Upper lobe of left lung (tissue), 6 donors: ENCODE results near the gene DLG2. TPM values are rescaled to one million over a fixed set of nuclear protein-coding genes. Genes with fewer than 3 reads are reported as not detected.

Experiments used
- ATAC-seq, 2 donors: fragments of 200-7000 bp; cut with Tn5 transposase; one replicate each; pipeline ENCODE4 v1.9.1; 2022; ENCODE audit warnings: mild to moderate bottlenecking in 2 of 2, moderate library complexity in 2 of 2; ENCODE audit not compliant: low FRiP score in 2 of 2
- DNase-seq, 2 donors: peaks; one replicate each; pipeline ENCODE4 v3.0.0-alpha.2; 2019 to 2020
- H3K27ac ChIP-seq, 4 donors: fragments of 200-600 bp; sonication (generic); one replicate each; pipeline ENCODE4 v1.5.1; 2016 to 2019
- H3K27me3 ChIP-seq, 4 donors: fragments of 200-600 bp; sonication (generic); one replicate each; pipeline ENCODE4 v1.5.1; 2017 to 2019
- H3K36me3 ChIP-seq, 4 donors: fragments of 200-600 bp; sonication (generic); one replicate each; pipeline ENCODE4 v1.5.1; 2016 to 2019
- H3K4me1 ChIP-seq, 4 donors: fragments of 200-600 bp; sonication (generic); one replicate each; pipeline ENCODE4 v1.5.1; 2018 to 2019
- H3K4me3 ChIP-seq, 4 donors: fragments of 200-600 bp; sonication (generic); one replicate each; pipeline ENCODE4 v1.5.1; 2017 to 2019; ENCODE audit warnings: mild to moderate bottlenecking in 2 of 4, moderate library complexity in 1 of 4
- H3K9me3 ChIP-seq, 4 donors: fragments of 200-600 bp; sonication (generic); one replicate each; pipeline ENCODE4 v1.5.1; 2018 to 2019
- CTCF ChIP-seq, 6 experiments: fragments of 450-650 bp in 4 of 6; fragments of 200-600 bp in 2 of 6; sonication (generic) in 2 of 6; IDR thresholded peaks; one replicate each; pipeline ENCODE4 v1.5.1; 2016 to 2019; ENCODE audit warnings: antibody characterized with exemption in 6 of 6
- EP300 ChIP-seq, 4 donors: sonication (generic); formaldehyde crosslinking; IDR thresholded peaks; one replicate each; pipeline ENCODE4 v1.5.1; 2017; ENCODE audit warnings: antibody characterized with exemption in 4 of 4, control low read depth in 2 of 4
- POLR2A ChIP-seq, 4 donors: fragments of 450-650 bp; IDR thresholded peaks; one replicate each; pipeline ENCODE4 v1.5.1; 2016 to 2017; ENCODE audit warnings: antibody characterized with exemption in 4 of 4, mild to moderate bottlenecking in 2 of 4
- POLR2AphosphoS5 ChIP-seq, 2 donors: sonication (generic); formaldehyde crosslinking; IDR thresholded peaks; one replicate each; pipeline ENCODE4 v1.5.1; 2017; ENCODE audit warnings: antibody characterized with exemption in 2 of 2
- WGBS, 2 donors: methylation state at CpG; one replicate each; pipeline ENCODE4 v1.1.5; 2017 to 2018; 5-methylcytosine and 5-hydroxymethylcytosine counted together
- total RNA-seq, 6 donors: library from RNA; depleted of rRNA in 4 of 6; stranded (reverse); fragments of >200 nt in 4 of 6; gene quantifications; one replicate each; pipeline versions ENCODE4 v1.1.0 to v1.2.1, GENCODE V29; 2016 to 2021
- donor health status: DM: no; HTN: no; CAD: no; lungs with moderate emphysema.
- donor health status: DM: no; HTN: yes; CAD: no; lungs with severe emphysema.

The DLG2 gene
- total RNA-seq, 6 donors from 2014 or later: 3.4 to 37.7 (median 9.1) TPM

- Histone ChIP-seq H3K27ac (no peak overlapping the region), H3K27me3 (no peaks in the 10 kb centered on the region), H3K9me3 (no peaks in the 10 kb centered on the region), H3K36me3 (no peaks in the 10 kb centered on the region), H3K4me1 (no peaks in the 10 kb centered on the region), H3K4me3 (no peak overlapping the region)
- TF ChIP-seq POLR2AphosphoS5 (IDR thresholded peaks at IDR 0.05): no peak
- TF ChIP-seq CTCF (IDR thresholded peaks at IDR 0.05): no peak
- no peak for TF ChIP-seq POLR2A (IDR thresholded peaks at IDR 0.05)
- no peak for TF ChIP-seq EP300 (IDR thresholded peaks at IDR 0.05)
- no peak for ATAC-seq
- no peak for DNase-seq
- WGBS, 2 donors: 68 to 76% methylated on average over 5 of the region's 5 CpGs
Measured at GRCh38 chr11:84645988-84646694, 981.0 kb downstream of the DLG2 start.

- Histone ChIP-seq H3K4me1 (no peaks in the 10 kb centered on the region), H3K27ac (no peak overlapping the region), H3K4me3 (no peak overlapping the region), H3K36me3 (no peaks in the 10 kb centered on the region), H3K27me3 (no peaks in the 10 kb centered on the region), H3K9me3 (no peaks in the 10 kb centered on the region)
- no peak for TF ChIP-seq POLR2AphosphoS5 (IDR thresholded peaks at IDR 0.05)
- TF ChIP-seq EP300 (IDR thresholded peaks at IDR 0.05): no peak
- no peak for TF ChIP-seq POLR2A (IDR thresholded peaks at IDR 0.05)
- no peak for TF ChIP-seq CTCF (IDR thresholded peaks at IDR 0.05)
- ATAC-seq (no peak), DNase-seq (no peak)
Measured at GRCh38 chr11:84642500-84642899, 984.6 kb downstream of the DLG2 start.

GRCh38 chr11:84634309-84634708 lies 992.8 kb downstream of the DLG2 start:
- no peak for DNase-seq
- no peaks in the 10 kb centered on the region for H3K27me3 ChIP-seq
- no peak for ATAC-seq
- no peak for TF ChIP-seq POLR2AphosphoS5 (IDR thresholded peaks at IDR 0.05)
- TF ChIP-seq EP300 (IDR thresholded peaks at IDR 0.05): no peak
- TF ChIP-seq CTCF (IDR thresholded peaks at IDR 0.05): no peak
- TF ChIP-seq POLR2A (IDR thresholded peaks at IDR 0.05): no peak
- WGBS, 2 donors: 56 to 61% methylated on average over 2 of the region's 2 CpGs
- no peaks in the 10 kb centered on the region for H3K36me3 ChIP-seq
- H3K9me3 ChIP-seq: no peaks in the 10 kb centered on the region
- no peaks in the 10 kb centered on the region for H3K4me1 ChIP-seq
- no peak overlapping the region for H3K4me3 ChIP-seq
- no peak overlapping the region for H3K27ac ChIP-seq

GRCh38 chr11:84628871-84629620 lies 998.1 kb downstream of the DLG2 start:
- Histone ChIP-seq H3K9me3 (no peaks in the 10 kb centered on the region), H3K4me1 (no peaks in the 10 kb centered on the region), H3K27ac (no peak overlapping the region), H3K36me3 (no peaks in the 10 kb centered on the region), H3K27me3 (no peaks in the 10 kb centered on the region), H3K4me3 (no peak overlapping the region)
- ATAC-seq (no peak), DNase-seq (no peak)
- TF ChIP-seq POLR2AphosphoS5 (IDR thresholded peaks at IDR 0.05) (no peak), POLR2A (IDR thresholded peaks at IDR 0.05) (no peak), CTCF (IDR thresholded peaks at IDR 0.05) (no peak), EP300 (IDR thresholded peaks at IDR 0.05) (no peak)
- WGBS, 2 donors: 64 to 67% methylated on average over 4 of the region's 4 CpGs
